Measurements from ENCODE around the gene SERPIND1. TPM values are rescaled to one million over a fixed set of nuclear protein-coding genes. Genes with fewer than 3 reads are reported as not detected.
A peak's percentile ranks its signal among the peaks of the same experiment; 100 is the strongest.

Gene SERPIND1
- total RNA-seq, 5 donors from 2014 or later (not counting 1 experiment from before 2014, with no cell fraction given) = 0.16 to 0.30 (median 0.26) TPM; not detected in 2

DNA sequence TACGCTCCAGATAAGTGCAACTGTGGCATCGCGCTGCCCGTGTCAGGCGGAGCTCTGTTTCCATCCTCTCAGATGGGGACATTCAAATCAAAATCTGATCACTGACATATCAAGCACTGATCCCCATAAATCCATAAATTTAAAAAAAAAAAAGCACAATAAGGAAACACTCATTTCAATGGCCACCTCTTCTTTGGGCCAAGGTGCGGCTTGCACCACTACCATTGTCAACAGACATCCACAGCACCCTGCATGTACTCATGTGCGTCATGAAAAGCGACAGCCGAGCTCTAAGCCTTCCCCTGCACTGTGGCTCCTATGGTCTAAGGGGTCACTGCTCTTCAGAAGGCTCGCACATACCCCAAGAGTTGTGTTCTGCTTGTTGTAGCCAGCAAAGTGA is 26.7 kb upstream of the SERPIND1 start:
- POLR2A ChIA-PET = no interaction called here
- Mint-ChIP-seq H3K9me3 (no peaks in the 10 kb centered on the region), H3K27me3 (no peaks in the 10 kb centered on the region), H3K36me3 (peaks cover 40% of the 10 kb centered on the region), H3K4me3 (no peak overlapping the region), H3K4me1 (peaks cover 0 to 13% (median 0%) of the 10 kb centered on the region in 3 donors), H3K27ac (no peak overlapping the region)
- CTCF ChIA-PET = no interaction called here
- Histone ChIP-seq H3K4me3 (ENCODE audit: control insufficient read depth in 1 of 2, extremely low read depth in 1 of 2, low read length in 1 of 2) (no peak overlapping the region), H3K9me3 (no peaks in the 10 kb centered on the region), H3K36me3 (ENCODE audit: control insufficient read depth in 2 of 2, extremely low read depth in 1 of 2, insufficient read depth in 1 of 2, low read length in 1 of 2) (peaks cover 41 to 89% of the 10 kb centered on the region in 2 donors), H3K27ac (ENCODE audit: low read length) (no peak overlapping the region), H3K4me1 (ENCODE audit: control insufficient read depth in 1 of 2, extremely low read depth in 1 of 2, insufficient read depth in 2 of 2, low read length in 2 of 2) (no peaks in the 10 kb centered on the region), H3K27me3 (replicated peaks in 1 of 2; ENCODE audit: control insufficient read depth in 2 of 2, extremely low read depth in 1 of 2, insufficient read depth in 2 of 2, low read length in 1 of 2) (no peaks in the 10 kb centered on the region)
- ATAC-seq (replicated peaks in 1 of 4) (no peak), DNase-seq (no peak)
- 97% methylated on average over 10 of the region's 10 CpGs for WGBS (ENCODE audit: insufficient coverage)

DNA sequence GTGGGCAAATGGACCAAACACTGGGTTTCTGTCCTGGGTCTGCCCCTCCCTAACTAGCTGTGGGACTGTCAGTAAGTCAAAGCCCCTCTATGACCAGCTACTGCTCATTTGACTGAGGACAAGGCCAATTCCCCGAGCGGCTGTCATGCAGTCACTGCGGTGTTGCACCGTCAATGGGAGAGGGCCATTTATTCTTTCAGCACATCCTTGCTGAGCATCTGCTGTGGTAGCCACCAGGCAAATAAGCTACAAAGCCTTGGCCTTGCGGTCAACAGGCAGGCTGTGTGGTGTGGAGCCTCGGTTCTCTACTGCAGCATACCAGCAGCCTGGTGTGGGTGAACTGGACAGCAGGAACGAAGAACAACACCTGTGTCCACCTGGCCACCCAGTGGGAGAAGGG is 25.8 kb upstream of the SERPIND1 start:
- Histone ChIP-seq H3K36me3 (ENCODE audit: control insufficient read depth in 2 of 2, extremely low read depth in 1 of 2, insufficient read depth in 1 of 2, low read length in 1 of 2) (peaks cover 41 to 90% of the 10 kb centered on the region in 2 donors), H3K9me3 (no peaks in the 10 kb centered on the region), H3K27ac (ENCODE audit: low read length) (no peak overlapping the region), H3K4me1 (ENCODE audit: control insufficient read depth in 1 of 2, extremely low read depth in 1 of 2, insufficient read depth in 2 of 2, low read length in 2 of 2) (no peaks in the 10 kb centered on the region), H3K4me3 (ENCODE audit: control insufficient read depth in 1 of 2, extremely low read depth in 1 of 2, low read length in 1 of 2) (no peak overlapping the region), H3K27me3 (replicated peaks in 1 of 2; ENCODE audit: control insufficient read depth in 2 of 2, extremely low read depth in 1 of 2, insufficient read depth in 2 of 2, low read length in 1 of 2) (no peaks in the 10 kb centered on the region)
- H3K9me3 Mint-ChIP-seq = no peaks in the 10 kb centered on the region
- peaks cover 44% of the 10 kb centered on the region for H3K36me3 Mint-ChIP-seq
- no peaks in the 10 kb centered on the region for H3K27me3 Mint-ChIP-seq
- peaks cover 0 to 13% (median 0%) of the 10 kb centered on the region in 3 donors for H3K4me1 Mint-ChIP-seq
- ATAC-seq (replicated peaks in 1 of 4) = no peak
- no peak overlapping the region for H3K27ac Mint-ChIP-seq
- ChIA-PET CTCF (interaction anchor here in 1 of 2 donors (1.3 kb wide), 1 partner anchor 179 kb away, joined by 4 read pairs; no protein-coding TSS in a partner anchor), POLR2A (no interaction called here)
- WGBS (ENCODE audit: insufficient coverage) = 100% methylated on average over 6 of the region's 7 CpGs
- no peak overlapping the region for H3K4me3 Mint-ChIP-seq
- no peak for DNase-seq

DNA sequence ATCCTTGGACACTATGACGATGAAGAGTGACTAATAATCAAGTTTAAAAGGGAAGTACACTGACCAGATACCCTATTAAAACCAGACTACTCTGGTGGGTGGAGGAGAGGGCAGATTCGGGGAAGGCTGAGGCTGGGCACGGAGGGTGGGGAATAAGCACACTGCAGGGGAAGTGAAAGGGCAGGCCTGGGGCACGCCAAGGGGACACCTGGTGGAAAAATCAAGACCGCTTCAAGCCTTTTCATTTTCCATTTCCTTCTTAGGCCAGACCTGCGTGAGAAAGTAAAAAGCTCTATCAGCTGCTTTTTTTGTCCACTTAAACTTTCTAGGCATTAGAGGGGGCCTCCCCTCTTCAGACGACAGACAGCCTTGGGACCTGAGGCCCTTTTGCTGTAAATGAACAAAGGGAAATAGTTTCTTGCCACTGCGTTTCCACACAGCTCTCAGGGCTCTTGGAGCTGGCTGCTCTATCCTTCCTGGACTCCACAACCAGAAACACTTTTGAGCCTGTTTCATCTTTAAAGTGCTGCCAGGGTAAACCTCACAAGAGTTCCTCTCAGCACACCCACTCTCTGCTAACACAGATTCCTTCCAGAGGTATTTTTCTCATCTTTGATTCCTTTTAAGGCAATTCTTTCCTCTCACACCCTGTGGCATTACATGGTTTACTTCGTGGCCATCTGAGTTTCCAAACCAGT is 25.0 kb upstream of the SERPIND1 start:
- peaks cover 38 to 86% of the 10 kb centered on the region in 2 donors for H3K36me3 ChIP-seq (ENCODE audit: control insufficient read depth in 2 of 2, extremely low read depth in 1 of 2, insufficient read depth in 1 of 2, low read length in 1 of 2)
- DNase-seq (peak in 1 of 35 experiments; percentile 15), ATAC-seq (replicated peaks in 1 of 4) (no peak)
- no peaks in the 10 kb centered on the region for H3K27me3 Mint-ChIP-seq
- ChIA-PET CTCF (interaction anchor here in 1 of 2 donors (0.6 to 1.3 kb wide), 2 partner anchors 36 to 179 kb away, joined by 3 to 4 read pairs; no protein-coding TSS in a partner anchor), POLR2A (interaction anchor here in 1 of 2 donors (0.6 kb wide), 1 partner anchor 137 kb away, joined by 3 read pairs; no protein-coding TSS in a partner anchor)
- H3K4me1 ChIP-seq (ENCODE audit: control insufficient read depth in 1 of 2, extremely low read depth in 1 of 2, insufficient read depth in 2 of 2, low read length in 2 of 2) = no peaks in the 10 kb centered on the region
- peak overlapping the region; percentile 25 to 65 for H3K27ac Mint-ChIP-seq
- H3K4me3 ChIP-seq (ENCODE audit: control insufficient read depth in 1 of 2, extremely low read depth in 1 of 2, low read length in 1 of 2) = no peak overlapping the region
- peaks cover 0 to 13% (median 0%) of the 10 kb centered on the region in 3 donors for H3K4me1 Mint-ChIP-seq
- H3K4me3 Mint-ChIP-seq = no peak overlapping the region
- no peaks in the 10 kb centered on the region for H3K9me3 ChIP-seq
- H3K27me3 ChIP-seq (replicated peaks in 1 of 2; ENCODE audit: control insufficient read depth in 2 of 2, extremely low read depth in 1 of 2, insufficient read depth in 2 of 2, low read length in 1 of 2) = no peaks in the 10 kb centered on the region
- H3K9me3 Mint-ChIP-seq = no peaks in the 10 kb centered on the region
- no peak overlapping the region for H3K27ac ChIP-seq (ENCODE audit: low read length)
- peaks cover 51% of the 10 kb centered on the region for H3K36me3 Mint-ChIP-seq
- 50% methylated on average over 2 of the region's 9 CpGs for WGBS (ENCODE audit: insufficient coverage)

DNA sequence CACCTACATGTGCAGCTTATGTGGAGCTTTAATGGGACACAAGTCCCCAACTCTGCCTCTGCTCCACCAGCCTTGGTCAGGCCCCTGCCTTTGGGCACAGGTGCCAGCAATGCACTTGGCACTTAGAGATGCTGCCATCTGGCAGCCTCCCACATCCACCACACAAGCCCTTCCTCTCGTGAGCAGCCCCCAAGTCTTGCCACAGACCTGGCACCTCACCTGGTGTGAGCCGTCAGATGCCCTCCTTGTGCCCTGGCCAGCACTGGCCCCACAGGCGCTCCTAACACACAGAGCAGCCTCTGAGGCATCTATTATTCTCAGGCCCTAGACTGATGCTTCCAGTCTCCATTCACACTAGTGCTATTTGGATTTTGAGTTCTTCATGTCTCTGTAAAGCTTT is 24.5 kb upstream of the SERPIND1 start:
- ChIA-PET POLR2A (interaction anchor here in 1 of 2 donors (0.6 kb wide), 1 partner anchor 137 kb away, joined by 3 read pairs; no protein-coding TSS in a partner anchor), CTCF (interaction anchor here in 1 of 2 donors (1.3 kb wide), 1 partner anchor 180 kb away, joined by 4 read pairs; no protein-coding TSS in a partner anchor)
- WGBS (ENCODE audit: insufficient coverage) = 88% methylated on average over 2 of the region's 3 CpGs
- peaks cover 0 to 13% (median 0%) of the 10 kb centered on the region in 3 donors for H3K4me1 Mint-ChIP-seq
- no peaks in the 10 kb centered on the region for H3K4me1 ChIP-seq (ENCODE audit: control insufficient read depth in 1 of 2, extremely low read depth in 1 of 2, insufficient read depth in 2 of 2, low read length in 2 of 2)
- H3K27ac Mint-ChIP-seq = peak overlapping the region; percentile 22 to 65
- H3K4me3 Mint-ChIP-seq = no peak overlapping the region
- H3K36me3 ChIP-seq (ENCODE audit: control insufficient read depth in 2 of 2, extremely low read depth in 1 of 2, insufficient read depth in 1 of 2, low read length in 1 of 2) = peaks cover 33 to 83% of the 10 kb centered on the region in 2 donors
- H3K9me3 ChIP-seq = no peaks in the 10 kb centered on the region
- no peak overlapping the region for H3K4me3 ChIP-seq (ENCODE audit: control insufficient read depth in 1 of 2, extremely low read depth in 1 of 2, low read length in 1 of 2)
- no peak overlapping the region for H3K27ac ChIP-seq (ENCODE audit: low read length)
- DNase-seq (no peak), ATAC-seq (replicated peaks in 1 of 4) (no peak)
- no peaks in the 10 kb centered on the region for H3K27me3 ChIP-seq (replicated peaks in 1 of 2; ENCODE audit: control insufficient read depth in 2 of 2, extremely low read depth in 1 of 2, insufficient read depth in 2 of 2, low read length in 1 of 2)
- H3K27me3 Mint-ChIP-seq = no peaks in the 10 kb centered on the region
- H3K9me3 Mint-ChIP-seq = no peaks in the 10 kb centered on the region
- H3K36me3 Mint-ChIP-seq = peaks cover 46% of the 10 kb centered on the region

DNA sequence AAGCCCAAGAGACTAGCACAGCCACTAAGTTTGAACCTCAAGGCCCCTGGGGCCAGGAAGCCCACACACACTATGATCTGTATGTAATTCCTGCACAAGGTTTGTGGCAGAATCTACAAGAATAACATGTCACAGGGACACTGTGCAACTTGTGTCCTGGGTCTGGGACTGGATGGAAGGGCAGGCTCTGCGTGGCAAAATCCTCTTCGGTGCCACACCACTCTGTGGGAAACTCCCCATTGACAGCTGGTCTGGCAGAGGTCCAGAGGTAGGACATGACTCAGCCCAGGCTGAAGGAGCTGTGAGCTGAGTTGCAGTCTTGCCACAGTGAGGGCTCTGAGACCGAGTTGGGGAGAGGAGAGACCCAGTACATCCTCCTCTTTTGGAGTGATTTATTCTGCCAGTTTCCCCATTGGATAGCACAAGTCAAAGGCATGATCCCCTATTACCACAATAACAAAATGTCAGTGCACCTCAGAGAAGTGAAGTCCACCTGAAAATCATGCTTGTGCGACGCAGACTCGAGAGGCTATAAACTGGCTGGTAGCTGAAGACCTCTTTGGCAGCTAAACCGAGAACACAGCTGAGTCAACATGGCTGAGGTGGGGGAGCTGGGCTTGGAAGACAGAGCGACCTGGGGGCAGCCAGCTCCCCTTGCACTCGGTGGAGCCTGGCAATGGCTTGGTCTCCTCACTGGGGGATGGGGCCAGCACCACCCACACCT is 23.3 kb upstream of the SERPIND1 start:
- POLR2A ChIA-PET = no interaction called here

DNA sequence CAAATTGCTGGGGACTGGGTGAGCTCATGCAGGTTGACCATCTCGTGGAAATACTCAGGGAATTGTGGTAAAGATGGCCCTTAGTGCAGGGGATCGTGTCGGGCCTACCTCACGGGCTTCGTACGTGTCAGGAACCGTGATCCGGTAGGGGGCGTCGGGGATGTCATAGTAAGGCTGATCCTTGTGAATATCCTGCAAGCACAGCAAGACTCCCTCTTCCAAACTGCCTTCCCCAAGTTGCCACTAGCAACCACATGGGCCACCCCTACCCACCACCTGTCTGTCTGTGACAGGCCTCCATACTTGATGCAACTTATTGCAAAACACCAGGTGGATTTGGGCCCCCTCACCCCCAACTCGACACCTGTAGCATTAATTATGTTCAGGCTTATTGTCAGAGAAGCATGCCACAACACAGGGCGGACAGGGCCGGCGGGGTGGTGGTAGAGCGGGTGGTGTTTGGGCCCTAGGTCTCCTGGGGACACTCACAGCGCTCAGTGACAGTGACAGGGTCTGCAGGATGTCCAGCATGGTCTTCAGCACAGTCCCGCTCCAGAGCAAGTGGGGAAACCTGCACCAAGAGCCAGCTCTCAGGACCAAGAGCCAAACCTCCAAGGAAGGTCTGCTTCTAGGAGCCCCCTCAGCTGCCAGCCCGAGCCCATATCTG is 22.6 kb upstream of the SERPIND1 start:
- H3K4me1 ChIP-seq (ENCODE audit: control insufficient read depth in 1 of 2, extremely low read depth in 1 of 2, insufficient read depth in 2 of 2, low read length in 2 of 2) = no peaks in the 10 kb centered on the region
- H3K36me3 ChIP-seq (ENCODE audit: control insufficient read depth in 2 of 2, extremely low read depth in 1 of 2, insufficient read depth in 1 of 2, low read length in 1 of 2) = peaks cover 33 to 73% of the 10 kb centered on the region in 2 donors
- no peaks in the 10 kb centered on the region for H3K9me3 Mint-ChIP-seq
- peaks cover 48% of the 10 kb centered on the region for H3K36me3 Mint-ChIP-seq
- H3K27me3 Mint-ChIP-seq = no peaks in the 10 kb centered on the region
- H3K4me1 Mint-ChIP-seq = peaks cover 0 to 13% (median 0%) of the 10 kb centered on the region in 3 donors
- ChIA-PET POLR2A (no interaction called here), CTCF (no interaction called here)
- DNase-seq (no peak), ATAC-seq (replicated peaks in 1 of 4) (no peak)
- no peaks in the 10 kb centered on the region for H3K9me3 ChIP-seq
- no peak overlapping the region for H3K4me3 ChIP-seq (ENCODE audit: control insufficient read depth in 1 of 2, extremely low read depth in 1 of 2, low read length in 1 of 2)
- WGBS (ENCODE audit: insufficient coverage) = 95% methylated on average over 18 of the region's 18 CpGs
- no peak overlapping the region for H3K27ac ChIP-seq (ENCODE audit: low read length)
- no peak overlapping the region for H3K4me3 Mint-ChIP-seq
- no peak overlapping the region for H3K27ac Mint-ChIP-seq
- no peaks in the 10 kb centered on the region for H3K27me3 ChIP-seq (replicated peaks in 1 of 2; ENCODE audit: control insufficient read depth in 2 of 2, extremely low read depth in 1 of 2, insufficient read depth in 2 of 2, low read length in 1 of 2)

More for the DNA sequence above, 23.3 kb upstream of the SERPIND1 start:
- H3K4me1 Mint-ChIP-seq = peaks cover 0 to 13% (median 0%) of the 10 kb centered on the region in 3 donors
- CTCF ChIA-PET = no interaction called here
- no peak overlapping the region for H3K27ac ChIP-seq (ENCODE audit: low read length)
- H3K27me3 ChIP-seq (replicated peaks in 1 of 2; ENCODE audit: control insufficient read depth in 2 of 2, extremely low read depth in 1 of 2, insufficient read depth in 2 of 2, low read length in 1 of 2) = no peaks in the 10 kb centered on the region
- ATAC-seq (replicated peaks in 1 of 4) = peak in 2 of 4 experiments; percentile 35 to 57
- H3K36me3 ChIP-seq (ENCODE audit: control insufficient read depth in 2 of 2, extremely low read depth in 1 of 2, insufficient read depth in 1 of 2, low read length in 1 of 2) = peaks cover 33 to 76% of the 10 kb centered on the region in 2 donors
- no peaks in the 10 kb centered on the region for H3K9me3 ChIP-seq
- peak in 7 of 35 experiments; percentile 3 to 35 (median 5) for DNase-seq
- 84% methylated on average over 8 of the region's 9 CpGs for WGBS (ENCODE audit: insufficient coverage)
- H3K4me3 ChIP-seq (ENCODE audit: control insufficient read depth in 1 of 2, extremely low read depth in 1 of 2, low read length in 1 of 2) = no peak overlapping the region
- H3K36me3 Mint-ChIP-seq = peaks cover 48% of the 10 kb centered on the region
- H3K27ac Mint-ChIP-seq = peak overlapping the region in 1 of 2 donors; percentile 69
- H3K4me1 ChIP-seq (ENCODE audit: control insufficient read depth in 1 of 2, extremely low read depth in 1 of 2, insufficient read depth in 2 of 2, low read length in 2 of 2) = no peaks in the 10 kb centered on the region
- H3K9me3 Mint-ChIP-seq = no peaks in the 10 kb centered on the region
- no peak overlapping the region for H3K4me3 Mint-ChIP-seq
- no peaks in the 10 kb centered on the region for H3K27me3 Mint-ChIP-seq

All from T-cell (primary cell).